Stimulated activated CD8-positive, alpha-beta memory T cell treated with anti-CD3 and anti-CD28 coated beads, Interleukin-7, amount 100 ng/mL, for 1 hour (primary cell): ENCODE measurements around the gene HYLS1.

Experiments used
- DNase-seq, 2 donors: peaks; one replicate each; pipeline ENCODE4 v3.0.0-alpha.2; 2020; ENCODE audit warnings: low read depth in 2 of 2

Gene HYLS1

DNA sequence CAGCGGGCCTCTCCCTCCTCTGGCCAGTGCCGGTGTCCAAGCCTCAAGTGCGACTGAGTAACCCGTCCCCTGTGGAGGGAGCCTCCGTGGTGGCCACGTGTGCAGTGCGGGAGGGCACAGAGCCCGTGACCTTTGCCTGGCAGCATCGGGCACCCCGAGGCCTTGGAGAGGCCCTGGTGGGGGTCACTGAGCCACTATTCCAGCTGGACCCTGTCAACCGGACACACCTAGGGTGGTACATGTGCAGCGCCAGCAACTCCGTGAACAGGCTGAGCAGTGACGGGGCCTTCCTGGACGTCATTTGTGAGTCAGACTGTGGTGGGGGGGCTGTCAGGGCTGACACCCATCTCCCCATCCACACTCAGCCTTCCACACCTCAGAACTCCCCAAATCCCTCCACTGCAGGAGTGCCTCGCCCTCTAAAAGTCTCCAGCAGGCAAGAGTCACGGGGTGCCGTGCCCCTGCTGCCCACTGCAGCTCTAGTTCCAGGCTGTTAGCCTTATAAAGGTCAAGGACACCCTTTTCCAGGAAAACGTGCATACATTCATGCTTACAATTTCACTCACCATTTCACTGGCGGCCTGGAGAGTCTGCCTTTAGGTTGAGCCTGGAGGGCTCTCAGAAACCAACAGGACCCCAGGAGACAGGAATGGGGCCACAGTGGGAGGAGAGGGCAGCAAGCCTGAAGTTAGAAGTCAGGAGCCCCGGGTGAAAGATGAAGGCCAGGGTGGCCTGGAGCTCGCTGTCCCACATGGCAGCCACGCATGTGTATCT, 61.0 kb downstream of the HYLS1 start:
- DNase-seq = no peak

DNA sequence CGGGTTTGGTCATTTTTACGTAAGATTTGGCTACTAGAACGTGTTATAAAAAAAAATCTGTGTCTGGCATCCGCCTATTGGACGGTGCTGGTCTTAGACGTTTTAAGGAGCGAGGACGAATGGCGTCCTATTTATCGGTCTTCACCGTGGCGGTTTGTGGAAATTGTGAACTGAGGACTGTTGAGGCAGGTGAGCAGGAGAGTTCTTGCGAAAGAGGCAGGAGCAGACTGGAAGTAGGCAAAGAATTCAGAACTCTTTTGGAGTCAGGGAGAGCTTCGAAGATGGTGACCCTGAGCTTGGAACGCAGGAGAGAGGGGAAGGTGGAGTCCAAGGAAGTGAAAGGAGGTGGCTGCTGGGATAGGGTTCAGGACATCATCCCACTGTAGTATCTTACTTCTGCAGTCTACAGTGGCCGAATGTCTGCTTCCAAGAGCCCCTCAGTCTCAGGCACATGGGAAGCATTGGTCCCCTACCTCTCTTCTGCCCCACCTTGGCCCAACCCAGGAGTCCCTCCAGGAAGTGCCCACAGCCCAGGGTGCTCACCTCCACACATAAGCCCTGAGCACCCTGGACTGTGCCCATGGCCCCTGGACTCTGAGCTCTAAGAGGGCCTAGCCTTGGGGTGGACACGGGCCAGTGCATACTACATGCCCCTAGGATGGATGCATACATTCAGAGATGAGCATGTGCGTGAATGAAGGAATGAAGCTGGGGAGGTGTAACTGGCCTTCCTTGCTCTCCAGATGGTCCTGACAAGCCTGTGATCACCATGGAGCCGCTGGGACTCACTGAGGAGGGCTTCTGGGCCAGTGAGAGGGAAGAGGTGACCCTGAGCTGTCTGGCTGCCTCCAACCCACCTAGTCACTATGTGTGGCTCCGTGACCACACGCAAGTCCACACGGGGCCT, 62.1 kb downstream of the HYLS1 start:
- DNase-seq = no peak

GRCh38 chr11:125950178-125950490, 62.7 kb downstream of the HYLS1 start:
- DNase-seq = no peak
